ENCODE measurements around the gene PRR14L.

GRCh38 chr22:31747441-31747840 lies 2.5 kb downstream of the PRR14L start:
- TF ChIP-seq CTCF (IDR thresholded peaks at IDR 0.05), result no peak
- no peak for TF ChIP-seq POLR2A (IDR thresholded peaks at IDR 0.05)
